DMS53 treated with DMSO at 0.1 percent for 48 hours (cell line): ENCODE measurements around the gene LPCAT3.
"Not testable (repeated sequence)": the region's sequence is repeated elsewhere in the genome, so short reads cannot be mapped to it uniquely, and the experiment has no call there.

Source experiments
- DNase-seq: peaks from one replicate; lab custom pipeline; 2025; ENCODE audit not compliant: unreplicated experiment; lab: John Stamatoyannopoulos, UW

LPCAT3 gene

GRCh38 chr12:7037411-7037810 lies 19.1 kb upstream of the LPCAT3 start:
- DNase-seq: not testable (repeated sequence)

- DNase-seq: no peak
Observed at GRCh38 chr12:7035463-7035862, 17.2 kb upstream of the LPCAT3 start.

GRCh38 chr12:7034464-7034863 lies 16.2 kb upstream of the LPCAT3 start:
- DNase-seq: no peak

- no peak for DNase-seq
Observed at GRCh38 chr12:7032990-7033389, 14.7 kb upstream of the LPCAT3 start.

- DNase-seq: no peak
Observed at GRCh38 chr12:7031306-7031705, 13.0 kb upstream of the LPCAT3 start.

GRCh38 chr12:7026854-7027253 lies 8.6 kb upstream of the LPCAT3 start:
- no peak for DNase-seq

- DNase-seq: no peak
Observed at GRCh38 chr12:7023114-7023513, 4.8 kb upstream of the LPCAT3 start.

- no peak for DNase-seq
Observed at GRCh38 chr12:7021956-7022355, 3.7 kb upstream of the LPCAT3 start.

- DNase-seq: peak; percentile 71
Observed at GRCh38 chr12:7019043-7019569, 830 bp upstream of the LPCAT3 start.

- DNase-seq: peak; percentile 49
Observed at GRCh38 chr12:7017870-7018349, 366 bp downstream of the LPCAT3 start.

- no peak for DNase-seq
Observed at GRCh38 chr12:7016958-7017571, 1.2 kb downstream of the LPCAT3 start.

GRCh38 chr12:7015555-7016370 lies 2.5 kb downstream of the LPCAT3 start:
- DNase-seq: no peak

GRCh38 chr12:7013101-7013500 lies 5.2 kb downstream of the LPCAT3 start:
- no peak for DNase-seq

- no peak for DNase-seq
Observed at GRCh38 chr12:7012024-7012607, 6.2 kb downstream of the LPCAT3 start.

GRCh38 chr12:7011398-7011797 lies 6.9 kb downstream of the LPCAT3 start:
- not testable (repeated sequence) for DNase-seq

- no peak for DNase-seq
Observed at GRCh38 chr12:7009512-7009911, 8.8 kb downstream of the LPCAT3 start.

- no peak for DNase-seq
Observed at GRCh38 chr12:7008864-7009263, 9.4 kb downstream of the LPCAT3 start.

- no peak for DNase-seq
Observed at GRCh38 chr12:7006639-7007038, 11.6 kb downstream of the LPCAT3 start.

GRCh38 chr12:7005311-7005710 lies 13.0 kb downstream of the LPCAT3 start:
- DNase-seq: no peak

GRCh38 chr12:7004840-7005239 lies 13.4 kb downstream of the LPCAT3 start:
- no peak for DNase-seq

- DNase-seq: no peak
Observed at GRCh38 chr12:7004287-7004803, 13.9 kb downstream of the LPCAT3 start.
